ENCODE measurements around the gene DDX1.

GRCh38 chr2:15601681-15602080, 10.0 kb downstream of the DDX1 start:
- TF ChIP-seq POLR2A (IDR thresholded peaks at IDR 0.05) (no peak), CTCF (IDR thresholded peaks at IDR 0.05) (no peak)
